ENCODE data around the gene ELFN1.
"Not testable (repeated sequence)": the region's sequence is repeated elsewhere in the genome, so short reads cannot be mapped to it uniquely, and the experiment has no call there.

The ELFN1 gene

DNA sequence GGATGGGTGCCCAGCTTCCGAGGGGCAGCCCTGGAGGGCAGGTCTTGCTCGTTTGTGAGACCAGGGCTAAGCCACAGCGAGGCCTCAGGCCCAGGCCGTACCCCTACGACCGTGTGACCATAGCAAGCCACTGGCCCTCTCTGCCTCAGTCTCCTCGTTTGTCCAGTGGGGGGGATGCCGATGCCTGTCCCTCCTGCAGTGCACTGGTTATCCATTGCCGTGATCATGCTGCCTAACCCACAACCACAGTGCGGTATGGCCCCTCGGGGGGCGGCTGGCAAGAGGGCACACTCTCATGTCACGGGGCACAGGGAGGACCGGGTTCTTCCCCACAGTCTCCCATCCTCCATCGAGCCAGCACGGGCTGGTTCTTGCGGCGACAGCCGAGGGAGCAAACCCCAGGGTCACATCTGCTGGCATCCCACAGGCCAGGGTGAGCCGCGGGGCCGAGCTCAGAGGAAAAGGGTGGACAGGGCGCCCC lies 80.5 kb downstream of the ELFN1 start:
- no peak for FAIRE-seq

DNA sequence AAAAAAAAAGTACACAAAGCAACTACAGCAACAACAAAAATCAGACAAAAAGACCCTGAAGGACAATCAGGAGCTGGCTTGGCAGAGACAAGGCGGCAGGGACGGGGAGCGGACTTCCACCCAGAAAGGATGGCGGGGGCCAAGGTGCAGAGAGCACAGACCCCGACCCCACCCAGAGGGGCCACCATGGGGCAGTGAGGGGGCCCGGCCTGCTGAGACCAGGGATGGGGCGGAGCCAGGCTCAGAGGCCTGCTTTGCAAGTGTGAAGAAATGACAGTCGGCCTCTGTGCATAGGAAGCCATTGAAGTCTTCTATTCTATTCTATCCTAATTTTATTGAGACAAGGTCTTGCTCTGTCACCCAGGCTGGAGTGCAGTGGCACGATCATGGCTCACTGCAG lies 82.0 kb downstream of the ELFN1 start:
- FAIRE-seq (no peak), DNase-seq (ENCODE audit: insufficient read length, low spot score) (no peak)

More for the DNA sequence above, 80.5 kb downstream of the ELFN1 start:
- no peak for DNase-seq (ENCODE audit: insufficient read length, low spot score)

DNA sequence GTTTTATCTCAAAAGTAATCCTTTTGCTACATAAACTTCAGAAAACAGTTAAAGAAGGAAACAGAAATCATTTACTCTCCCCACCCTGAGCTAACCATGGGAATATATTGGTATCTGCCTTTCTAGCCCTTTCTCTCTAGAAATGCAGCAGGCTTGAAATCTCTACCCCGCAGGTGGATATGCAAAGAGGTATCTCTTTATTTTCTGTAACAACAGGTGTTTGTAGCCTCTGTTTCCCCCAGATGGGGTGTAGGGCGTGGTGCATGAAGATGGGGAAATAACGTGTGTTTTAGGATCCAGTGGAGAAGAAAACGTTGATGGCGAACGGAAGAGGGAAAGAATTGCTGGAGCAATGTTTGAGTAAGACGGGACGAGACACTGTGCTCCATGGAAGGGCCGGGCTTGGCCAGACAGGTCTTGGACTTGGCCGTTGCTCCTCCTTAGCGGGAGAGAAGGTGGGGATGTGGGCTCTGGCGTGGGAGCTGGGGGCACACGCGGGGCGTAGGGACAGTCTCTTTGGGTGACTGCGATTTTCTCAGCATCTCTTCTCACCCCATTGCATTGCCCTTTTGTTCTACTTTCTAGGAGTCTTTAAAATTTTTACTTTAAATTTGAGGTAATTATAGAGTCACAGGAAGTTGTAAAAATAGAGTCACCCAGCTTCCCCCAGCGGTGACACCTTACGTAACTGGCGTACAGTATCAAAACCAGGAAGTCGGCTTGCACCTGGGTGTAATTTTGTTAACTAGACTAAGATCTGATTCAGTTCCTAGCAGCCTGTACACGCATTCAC lies 82.9 kb downstream of the ELFN1 start:
- DNase-seq (ENCODE audit: insufficient read length, low spot score), result no peak

DNA sequence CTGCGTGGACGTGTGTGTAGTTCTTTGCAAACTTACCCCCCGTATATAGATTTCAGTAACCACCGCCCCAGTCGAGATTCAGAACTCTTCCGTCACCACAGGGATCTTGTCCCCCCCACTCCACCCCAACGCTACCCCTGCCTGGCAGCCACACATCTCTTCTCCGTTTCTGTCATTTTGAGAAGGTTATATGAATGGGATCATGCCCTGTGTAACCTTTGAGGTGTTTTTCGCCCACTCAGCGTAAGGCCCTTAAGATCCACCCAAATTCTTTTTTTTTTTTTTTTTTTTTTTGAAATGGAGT lies 83.4 kb downstream of the ELFN1 start:
- no peak for FAIRE-seq
- no peak for DNase-seq (ENCODE audit: insufficient read length, low spot score)

More for the DNA sequence above, 82.9 kb downstream of the ELFN1 start:
- no peak for FAIRE-seq

DNA sequence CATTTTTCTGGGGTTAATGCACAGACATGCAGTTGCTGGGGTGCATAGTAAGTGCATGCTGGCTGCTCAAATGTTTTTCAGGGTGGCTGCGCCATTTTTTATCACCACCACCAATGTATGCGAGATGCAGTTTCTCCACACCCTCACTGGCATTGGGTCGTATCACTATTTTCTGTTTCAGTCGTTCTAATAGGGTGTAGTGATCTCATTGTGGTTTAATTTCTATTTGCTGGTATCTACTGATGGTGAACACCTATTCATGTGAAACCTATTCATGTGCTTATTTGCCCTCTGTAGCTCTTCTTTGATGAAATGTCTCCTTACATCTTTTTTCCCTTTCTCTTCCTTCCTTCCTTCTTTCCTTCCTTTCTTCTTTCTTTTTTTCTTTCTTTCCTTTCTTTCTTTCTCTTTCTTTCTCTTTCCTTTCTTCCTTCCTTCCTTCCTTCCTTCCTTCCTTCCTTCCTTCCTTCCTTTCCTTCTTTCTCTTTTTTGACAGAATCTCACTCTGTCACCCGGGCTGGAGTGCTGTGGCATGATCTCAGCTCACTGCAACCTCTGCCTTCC lies 84.3 kb downstream of the ELFN1 start:
- FAIRE-seq, result no peak

DNA sequence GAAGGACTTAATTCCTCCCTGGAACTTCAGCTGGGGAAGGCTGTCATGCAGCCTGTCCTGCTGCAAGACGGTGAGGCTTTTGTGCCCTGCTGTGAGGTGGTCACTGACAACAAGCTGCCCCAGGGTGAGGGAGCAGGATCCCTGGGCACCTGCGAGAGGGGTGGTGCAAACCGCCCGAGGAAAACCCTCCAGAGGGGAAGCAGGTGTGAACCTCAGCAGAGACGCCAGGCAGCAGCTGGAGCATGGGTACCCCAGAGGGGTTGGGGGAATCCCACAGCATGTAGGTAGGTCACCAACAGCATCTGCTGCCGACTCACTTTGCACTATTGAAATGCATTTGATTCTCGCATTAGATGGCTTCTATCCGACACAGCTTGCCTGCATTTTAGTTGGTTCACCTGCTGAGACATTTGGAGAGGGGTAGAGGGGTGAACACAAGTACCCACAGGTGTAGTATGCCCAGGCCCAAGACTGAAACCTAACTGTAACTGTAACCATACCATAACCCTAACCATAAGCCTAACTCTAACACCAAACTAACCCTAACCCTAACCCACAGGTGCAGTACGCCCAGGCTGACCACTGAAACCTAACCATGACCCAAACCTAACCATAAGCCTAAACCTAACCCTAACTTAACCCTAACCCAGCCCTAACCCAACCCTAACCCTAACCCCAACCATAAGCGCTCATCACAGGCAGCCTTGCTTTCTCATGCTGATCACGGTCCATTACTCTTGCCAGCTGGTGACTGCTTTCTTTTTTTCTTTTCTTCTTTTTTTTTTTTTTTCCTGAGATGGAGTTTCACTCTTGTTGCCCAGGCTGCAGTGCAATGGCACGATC lies 85.9 kb downstream of the ELFN1 start:
- DNase-seq (ENCODE audit: insufficient read length, low spot score) (no peak), FAIRE-seq (no peak)

More for the DNA sequence above, 84.3 kb downstream of the ELFN1 start:
- DNase-seq (ENCODE audit: insufficient read length, low spot score), result no peak

DNA sequence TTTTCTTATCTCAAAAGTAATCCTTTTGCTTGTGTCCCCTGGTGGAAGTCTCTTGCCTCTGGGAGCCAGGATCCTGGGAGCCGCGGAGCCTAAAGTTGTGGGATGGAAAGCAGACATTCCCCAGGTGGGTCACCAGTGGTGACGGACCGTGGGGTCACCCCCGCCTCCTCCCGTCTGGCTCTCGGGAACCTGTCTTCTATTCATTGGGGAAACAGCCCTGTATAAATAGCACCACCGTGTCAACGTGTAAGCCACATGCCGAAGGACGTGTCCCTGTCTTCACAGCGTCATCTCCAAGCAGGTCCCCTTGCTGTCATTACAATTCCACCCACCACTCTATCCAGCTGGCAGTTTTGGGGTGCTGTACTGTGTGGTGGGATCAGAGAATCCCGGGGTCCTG lies 87.5 kb downstream of the ELFN1 start:
- FAIRE-seq (no peak), DNase-seq (ENCODE audit: insufficient read length, low spot score) (no peak)

DNA sequence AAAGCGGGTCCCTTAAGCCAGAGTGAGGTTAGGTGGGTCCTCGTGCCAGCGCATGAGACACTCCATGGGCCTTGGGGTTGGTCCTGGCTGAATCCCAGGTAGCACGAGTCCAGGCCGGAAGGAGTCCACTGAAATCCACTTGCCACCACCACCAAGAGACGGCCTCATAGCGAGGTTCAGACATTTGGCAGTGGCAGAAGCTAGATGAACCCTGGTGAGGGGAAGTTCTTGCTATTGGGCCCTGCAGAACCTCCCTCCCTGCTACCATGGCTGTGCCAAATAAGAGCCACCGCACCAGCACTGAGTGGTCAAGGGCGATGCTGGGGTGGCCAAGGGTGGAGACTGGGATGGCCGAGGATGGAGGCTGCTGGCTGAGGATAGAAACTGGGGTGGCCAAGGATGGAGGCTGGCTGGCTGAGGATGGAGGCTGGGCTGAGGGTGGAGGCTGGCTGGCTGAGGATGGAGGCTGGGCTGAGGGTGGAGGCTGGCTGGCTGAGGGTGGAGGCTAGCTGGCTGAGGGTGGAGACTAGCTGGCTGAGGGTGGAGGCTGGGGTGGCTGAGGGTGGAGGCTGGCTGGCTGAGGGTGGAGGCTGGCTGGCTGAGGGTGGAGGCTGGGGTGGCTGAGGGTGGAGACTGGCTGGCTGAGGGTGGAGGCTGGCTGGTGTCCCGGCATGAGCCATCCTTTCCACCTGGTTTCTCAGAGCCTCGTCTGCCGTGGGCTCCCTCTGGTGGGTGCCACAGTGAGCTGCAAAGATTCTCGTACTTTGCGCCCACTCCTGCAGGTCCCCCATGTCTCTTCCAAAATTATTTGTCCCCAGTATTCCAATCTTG lies 88.2 kb downstream of the ELFN1 start:
- no peak for DNase-seq (ENCODE audit: insufficient read length, low spot score)
- FAIRE-seq, result no peak

DNA sequence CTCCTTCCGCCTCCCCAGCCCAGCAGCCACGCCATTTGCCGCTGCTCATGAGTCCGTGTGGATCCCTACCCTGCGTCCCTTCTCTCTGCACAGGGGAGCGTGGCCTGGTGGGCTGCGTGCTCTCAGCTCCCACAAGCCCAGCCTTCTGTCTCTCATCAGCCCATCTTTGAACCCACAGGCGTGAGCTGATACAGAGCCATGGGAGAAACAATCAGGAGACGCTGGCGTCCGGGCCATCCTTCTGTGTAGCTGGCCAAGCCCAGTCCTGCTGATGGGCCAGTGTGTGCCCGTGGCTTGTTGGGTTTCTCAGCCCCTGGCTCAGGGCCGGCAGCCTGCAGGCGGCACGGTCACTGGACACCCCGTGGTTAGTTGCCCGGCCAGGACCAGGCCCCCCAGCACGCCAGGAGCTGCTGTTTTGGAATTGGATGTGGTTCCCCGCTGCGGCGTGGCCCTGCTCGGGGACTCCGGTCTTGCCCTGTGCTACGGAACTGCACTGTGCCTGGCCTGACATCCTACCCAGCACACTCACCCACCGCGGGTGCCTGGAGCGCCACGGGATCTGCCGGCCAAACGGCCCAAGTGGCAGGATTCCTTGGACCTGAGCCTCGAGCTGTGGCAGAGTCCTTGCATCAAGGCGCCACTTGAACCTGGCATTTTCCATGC lies 88.9 kb downstream of the ELFN1 start:
- FAIRE-seq, result no peak
- no peak for DNase-seq (ENCODE audit: insufficient read length, low spot score)

DNA sequence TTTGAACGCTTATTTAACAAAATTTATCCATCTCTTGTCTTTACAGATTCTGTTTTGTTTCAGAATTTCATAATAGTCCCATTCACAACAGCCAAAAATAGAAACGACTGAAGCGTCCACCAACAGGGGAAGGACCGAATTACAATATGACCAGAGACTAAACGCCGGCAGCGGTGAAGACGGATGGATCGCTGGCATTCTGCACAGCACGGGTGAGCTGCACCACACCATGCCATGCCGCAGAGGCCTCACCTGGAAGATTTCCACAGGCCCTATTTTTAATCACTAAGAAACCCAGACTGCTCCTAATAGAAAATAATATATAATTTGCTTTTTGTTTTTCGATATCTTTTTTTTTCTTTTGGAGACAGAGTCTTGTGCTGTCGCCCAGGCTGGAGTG lies 91.0 kb downstream of the ELFN1 start:
- no peak for FAIRE-seq
- no peak for DNase-seq (ENCODE audit: insufficient read length, low spot score)

DNA sequence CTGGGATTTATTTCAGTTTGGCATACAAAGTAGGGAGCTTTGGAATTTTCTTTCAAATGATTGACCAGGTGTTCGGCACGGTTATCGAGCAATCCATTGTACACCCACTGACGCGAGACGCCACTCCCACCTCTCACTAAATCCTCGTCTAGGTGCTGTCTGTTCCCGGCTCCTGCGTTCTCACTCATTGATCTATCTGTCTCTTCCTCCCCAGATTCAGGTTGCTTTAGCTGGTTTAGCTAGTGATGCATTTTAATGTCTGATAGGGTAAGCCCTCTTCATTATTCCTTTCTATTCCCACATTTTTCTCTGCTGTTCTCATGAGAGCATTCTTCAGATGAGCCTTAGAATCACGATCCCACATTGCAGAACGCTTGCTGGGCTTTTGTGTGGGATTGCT lies 91.7 kb downstream of the ELFN1 start:
- FAIRE-seq (no peak), DNase-seq (ENCODE audit: insufficient read length, low spot score) (no peak)

DNA sequence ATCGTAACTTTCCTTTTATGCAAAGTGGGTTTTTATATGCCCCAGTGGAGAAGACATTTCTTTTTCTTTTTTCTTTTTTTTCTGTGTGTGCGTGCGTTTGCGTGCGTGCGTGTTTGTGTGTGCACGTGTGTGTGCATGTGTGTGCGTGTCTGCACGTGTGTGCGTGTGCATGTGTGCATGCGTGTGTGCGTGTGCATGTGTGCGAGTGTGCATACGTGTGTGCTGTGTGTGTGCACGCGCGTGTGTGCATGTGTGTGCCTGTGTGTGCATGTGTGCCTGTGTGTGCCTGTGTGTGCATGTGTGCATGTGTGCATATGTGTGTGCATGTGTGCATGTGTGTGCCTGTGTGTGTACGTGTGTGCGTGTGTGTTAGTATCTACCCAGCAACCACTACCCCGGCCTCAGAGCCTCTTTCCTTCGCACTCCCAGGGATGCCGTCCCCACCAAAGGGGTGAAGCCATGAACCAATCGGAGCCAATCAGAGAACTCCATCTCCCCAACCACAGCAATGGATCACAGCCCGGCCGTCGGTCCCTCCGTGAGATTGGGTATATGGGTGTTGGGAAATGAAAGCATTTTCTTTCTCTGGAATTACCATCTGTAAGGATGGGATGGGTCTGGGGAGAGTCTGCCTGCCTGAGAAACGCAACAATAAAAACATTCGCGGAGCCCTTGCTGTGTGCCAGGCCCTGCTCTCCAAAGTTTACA lies 92.3 kb downstream of the ELFN1 start:
- no peak for FAIRE-seq
- DNase-seq (ENCODE audit: insufficient read length, low spot score), result no peak

DNA sequence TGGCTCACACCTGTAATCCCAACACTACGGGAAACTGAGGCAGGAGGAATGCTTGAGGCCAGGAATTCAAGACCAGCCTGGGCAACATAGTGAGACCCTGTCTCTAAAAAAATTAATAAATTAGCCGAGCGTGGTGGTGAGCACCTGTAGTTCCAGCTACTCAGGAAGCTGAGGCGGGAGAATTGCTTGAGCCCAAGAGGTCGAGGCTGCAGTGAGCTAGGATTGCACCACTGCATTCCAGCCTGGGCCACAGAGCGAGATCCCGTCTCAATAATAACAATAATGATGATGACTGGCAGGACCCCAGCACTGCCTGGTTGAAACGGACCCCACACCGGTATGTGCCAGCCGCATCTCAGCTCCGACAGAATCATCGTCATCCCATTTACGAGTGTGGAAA lies 93.0 kb downstream of the ELFN1 start:
- DNase-seq (ENCODE audit: insufficient read length, low spot score), result no peak
- FAIRE-seq, result no peak

DNA sequence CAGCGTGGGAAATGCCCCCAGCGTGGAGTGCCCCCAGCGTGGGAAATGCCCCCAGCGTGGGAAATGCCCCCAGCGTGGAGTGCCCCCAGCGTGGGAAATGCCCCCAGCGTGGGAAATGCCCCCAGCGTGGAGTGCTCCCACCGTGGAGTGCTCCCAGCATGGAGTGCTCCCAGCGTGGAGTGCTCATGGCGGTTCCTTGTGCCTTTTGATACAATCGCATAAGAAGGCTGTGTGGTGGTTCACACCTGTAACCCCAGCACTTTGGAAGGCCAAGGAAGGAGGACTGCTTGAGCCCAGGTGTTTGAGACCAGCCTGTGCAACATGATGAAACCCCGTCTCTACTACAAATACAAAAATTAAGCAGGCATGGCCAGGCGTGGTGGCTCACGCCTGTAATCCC lies 93.8 kb downstream of the ELFN1 start:
- FAIRE-seq; DNase-seq (ENCODE audit: insufficient read length, low spot score): not testable (repeated sequence)

DNA sequence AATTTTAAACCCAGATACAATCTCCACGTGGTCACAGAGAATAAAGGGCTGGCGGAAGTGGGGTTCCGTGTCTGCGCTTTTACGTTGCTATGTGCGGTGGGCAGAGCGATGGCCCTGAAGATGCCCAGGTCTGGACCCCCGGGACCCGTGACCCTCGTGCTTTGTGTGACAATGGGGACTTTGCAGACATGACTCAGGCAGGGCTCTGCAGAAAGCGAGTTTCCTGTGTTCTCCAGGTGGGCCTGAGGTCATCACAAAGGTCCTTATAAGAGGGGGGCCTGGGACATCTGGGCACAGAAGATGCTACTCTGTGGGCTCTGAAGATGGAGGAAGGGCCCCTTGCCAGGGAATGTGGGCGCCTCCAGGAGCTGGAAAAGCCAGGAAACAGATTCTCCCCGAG lies 95.3 kb downstream of the ELFN1 start:
- no peak for DNase-seq (ENCODE audit: insufficient read length, low spot score)
- FAIRE-seq, result no peak

DNA sequence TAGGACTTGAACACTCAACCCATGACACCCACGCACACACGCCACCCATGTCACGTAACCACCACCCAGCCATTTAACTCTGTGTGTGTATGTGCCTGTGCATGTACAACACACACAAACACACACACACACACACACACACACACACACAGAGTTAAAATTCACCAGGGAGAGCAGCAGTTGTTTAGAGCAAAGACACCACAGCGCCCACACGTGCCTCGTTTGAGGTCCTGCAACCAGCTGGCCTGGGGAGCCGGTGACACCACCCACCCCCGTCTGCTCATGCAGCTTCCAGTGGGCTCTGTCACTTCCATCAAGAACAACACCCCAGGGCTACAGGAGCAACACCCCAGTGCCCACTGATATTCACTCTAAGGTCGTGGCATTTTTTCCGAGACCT lies 97.4 kb downstream of the ELFN1 start:
- DNase-seq (ENCODE audit: insufficient read length, low spot score), result no peak
- FAIRE-seq, result no peak

DNA sequence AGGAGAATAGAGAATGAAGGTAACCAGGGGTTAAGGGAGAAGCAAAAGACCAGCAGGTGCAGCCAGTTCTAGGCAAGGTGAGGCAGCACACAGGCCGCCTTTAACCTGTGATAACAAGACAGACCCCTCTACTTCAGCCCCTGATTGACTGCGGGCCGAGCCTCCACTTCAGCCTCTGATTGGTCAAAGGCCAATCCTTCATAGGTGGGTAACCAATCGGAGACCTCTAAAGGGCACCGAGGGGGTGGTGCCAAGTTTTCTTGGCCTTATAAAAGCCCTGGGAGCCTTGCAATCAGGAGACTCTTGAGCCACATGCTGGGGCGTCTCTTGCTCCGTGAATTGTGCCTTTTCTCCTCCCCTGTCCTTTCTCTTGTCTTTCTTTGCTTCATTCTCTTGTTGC lies 98.8 kb downstream of the ELFN1 start:
- FAIRE-seq, result no peak
- DNase-seq (ENCODE audit: insufficient read length, low spot score), result no peak

DNA sequence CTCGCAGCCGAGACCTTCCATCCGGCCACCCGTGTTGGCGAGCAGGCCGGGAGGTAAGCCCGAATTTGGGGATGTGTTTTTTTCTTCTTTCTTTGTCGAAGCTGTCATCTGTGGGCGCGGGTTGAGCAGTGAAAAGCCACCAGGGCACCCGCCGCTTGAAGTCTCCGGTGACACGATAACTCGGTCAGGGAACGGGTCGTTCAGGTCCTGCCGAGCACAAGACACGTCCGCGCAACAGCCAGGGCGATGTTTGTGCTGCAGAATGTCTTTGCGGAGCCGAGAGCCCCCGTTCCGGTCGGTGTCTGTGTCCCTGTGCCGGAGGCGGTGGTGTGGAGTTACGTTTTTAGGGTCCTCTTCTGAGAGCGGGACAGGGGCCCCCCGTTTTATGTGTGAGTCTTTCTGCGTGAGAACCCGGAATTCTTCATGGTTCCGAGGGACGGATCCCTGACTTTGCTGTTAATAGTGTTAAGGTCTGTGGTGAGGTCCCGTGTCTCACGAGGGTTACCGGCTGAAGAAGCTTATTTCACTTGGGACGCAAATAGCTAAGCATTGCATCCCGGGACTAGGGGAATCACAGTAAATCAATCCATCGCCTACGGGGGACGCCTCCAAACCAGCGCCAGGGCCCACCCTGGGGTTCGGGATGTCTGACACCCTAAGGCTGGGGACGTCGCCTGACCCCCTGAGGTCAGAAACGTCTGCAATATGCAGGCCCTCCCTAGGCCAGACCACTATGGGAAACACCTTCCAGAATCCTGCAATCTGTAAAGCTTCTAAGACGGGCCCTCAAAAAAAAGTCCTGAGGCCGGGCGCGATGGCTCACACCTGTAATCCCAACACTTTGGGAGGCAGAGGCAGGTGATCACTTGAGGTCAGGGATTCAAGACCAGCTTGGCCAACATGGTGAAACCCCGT lies 99.5 kb downstream of the ELFN1 start:
- no peak for FAIRE-seq
- DNase-seq (ENCODE audit: insufficient read length, low spot score), result no peak

DNA sequence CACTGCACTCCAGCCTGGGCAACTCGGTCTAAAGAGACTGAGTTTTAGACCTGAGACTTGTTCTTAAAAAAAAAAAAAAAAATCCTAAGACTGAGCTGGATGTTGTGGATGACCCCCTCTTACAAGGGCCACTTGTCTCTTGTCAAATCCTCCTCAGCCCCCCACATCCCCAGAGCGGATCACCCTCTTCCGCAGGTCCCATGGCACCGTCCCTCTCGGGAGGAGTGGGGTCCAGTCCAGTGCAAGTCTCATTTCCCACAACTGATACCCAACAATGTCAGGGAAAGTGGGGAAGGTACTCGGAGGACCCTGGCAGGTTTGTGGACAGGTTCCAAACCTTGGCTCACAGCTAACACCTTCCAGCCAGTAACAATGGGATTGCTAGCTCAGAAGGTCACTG lies 100.3 kb downstream of the ELFN1 start:
- FAIRE-seq, result no peak
- DNase-seq (ENCODE audit: insufficient read length, low spot score), result no peak
